Ovary (tissue), 9 donors: ENCODE data around the gene RNF138. TPM values are rescaled to one million over a fixed set of nuclear protein-coding genes. Genes with fewer than 3 reads are reported as not detected.
A peak's percentile ranks its signal among the peaks of the same experiment; 100 is the strongest.
"Not testable (repeated sequence)": the region's sequence is repeated elsewhere in the genome, so short reads cannot be mapped to it uniquely, and the experiment has no call there.

ENCODE experiments used
- DNase-seq, 5 donors: peaks; one replicate each; pipeline ENCODE4 v3.0.0-alpha.2; 2019 to 2020
- H3K27ac ChIP-seq, 2 donors: fragments of 200-600 bp; one replicate each; pipeline versions ENCODE4 v1.5.1 to v1.8.0; 2019 to 2022
- H3K27me3 ChIP-seq: fragments of 200-600 bp; one replicate; pipeline ENCODE4 v1.8.0; 2022
- H3K36me3 ChIP-seq: fragments of 200-600 bp; sonication (generic); one replicate; pipeline ENCODE4 v1.5.1; 2019
- H3K4me1 ChIP-seq: one replicate; pipeline ENCODE4 v1.8.1; 2013; ENCODE audit warnings: mild to moderate bottlenecking, moderate library complexity; ENCODE audit not compliant: insufficient read depth
- H3K4me3 ChIP-seq: fragments of 200-600 bp; sonication (generic); one replicate; pipeline ENCODE4 v1.5.1; 2017
- H3K9me3 ChIP-seq, 2 donors: fragments of 200-600 bp in 1 of 2; sonication (generic) in 1 of 2; one replicate each; pipeline versions ENCODE4 v1.5.1 to v1.8.1; 2013 to 2019; ENCODE audit warnings: mild to moderate bottlenecking in 1 of 2, moderate library complexity in 1 of 2
- EP300 ChIP-seq: sonication (generic); formaldehyde crosslinking; IDR thresholded peaks from one replicate; pipeline ENCODE4 v1.6.1; 2017; ENCODE audit warnings: antibody characterized with exemption
- POLR2A ChIP-seq: fragments of 450-650 bp; IDR thresholded peaks from one replicate; pipeline ENCODE4 v1.6.1; 2017; ENCODE audit warnings: antibody characterized with exemption, mild to moderate bottlenecking, moderate library complexity
- WGBS, 3 donors: extraction: QIAGEN DNeasy Blood & Tissue Kit in 1 of 3; methylation state at CpG; one replicate each; pipeline versions ENCODE4 v1.1.5 to v1.1.7; 2013 to 2017; 5-methylcytosine and 5-hydroxymethylcytosine counted together
- intact Hi-C, 4 donors: fragments of 100-400 bp; cut with DNase I; formaldehyde crosslinking; loops; one replicate each; pipeline versions ENCODE4 v1.11.0 to v1.15.1; 2022 to 2023
- polyA plus RNA-seq, 2 donors: library from polyadenylated mRNA; stranded (reverse); fragments of 200-250 nt in 1 of 2; fragments of 350-450 nt in 1 of 2; fragmentation: Illumina TruSeq in 1 of 2; extraction: RNeasy Lipid Tissue Mini Kit (QIAGEN cat#74804) in 1 of 2; gene quantifications; one replicate each; pipeline ENCODE4 v1.2.3, GENCODE V29; 2013 to 2014
- total RNA-seq, 7 donors: library from RNA; depleted of rRNA in 2 of 7; stranded (reverse); fragments of >200 nt in 2 of 7; fragmentation: NEBNext Ultra II Directional in 3 of 7; extraction: Animal tissue kit (Norgen Biotek cat#: 25700) in 3 of 7; gene quantifications; one replicate each; pipeline versions ENCODE4 v1.1.0 to v1.2.4, GENCODE V29; 2016 to 2023
- TF ChIP-seq, protein P1 (sequence below), 3 donors: fragments of 450-650 bp in 2 of 3; fragments of 200-600 bp in 1 of 3; IDR thresholded peaks; one replicate each; pipeline versions ENCODE4 v1.5.1 to v1.8.0; 2016 to 2022; ENCODE audit warnings: antibody characterized with exemption in 3 of 3, mild to moderate bottlenecking in 1 of 3
- donor health status: DM: no; HTN: no; CAD: no; lungs with moderate emphysema.
- donor health status: DM: no; HTN: no; CAD: no.
- donor health status: Bipolar disorder and iron deficiency.
- donor health status: DM: yes; HTN: yes; CAD: no.
- donor health status: DM: no; HTN: no; CAD: no.
- donor health status: DM: yes; HTN: yes; CAD: no.

RNF138 gene
- total and polyA plus RNA-seq, 9 donors = 10.2 to 41.9 (median 24.8) TPM

GRCh38 chr18:32156855-32157254 lies 65.2 kb downstream of the RNF138 start:
- Histone ChIP-seq H3K4me1 (no peaks in the 10 kb centered on the region), H3K27me3 (no peaks in the 10 kb centered on the region), H3K4me3 (no peak overlapping the region), H3K36me3 (no peaks in the 10 kb centered on the region), H3K27ac (no peak overlapping the region), H3K9me3 (no peaks in the 10 kb centered on the region)
- intact Hi-C loops = loop anchor here in 2 of 4 donors (5.0 kb wide), 2 partner anchors 390 to 395 kb away; no protein-coding TSS in a partner anchor
- TF ChIP-seq EP300 = no peak
- TF ChIP-seq POLR2A = no peak
- TF ChIP-seq, protein P1, sequence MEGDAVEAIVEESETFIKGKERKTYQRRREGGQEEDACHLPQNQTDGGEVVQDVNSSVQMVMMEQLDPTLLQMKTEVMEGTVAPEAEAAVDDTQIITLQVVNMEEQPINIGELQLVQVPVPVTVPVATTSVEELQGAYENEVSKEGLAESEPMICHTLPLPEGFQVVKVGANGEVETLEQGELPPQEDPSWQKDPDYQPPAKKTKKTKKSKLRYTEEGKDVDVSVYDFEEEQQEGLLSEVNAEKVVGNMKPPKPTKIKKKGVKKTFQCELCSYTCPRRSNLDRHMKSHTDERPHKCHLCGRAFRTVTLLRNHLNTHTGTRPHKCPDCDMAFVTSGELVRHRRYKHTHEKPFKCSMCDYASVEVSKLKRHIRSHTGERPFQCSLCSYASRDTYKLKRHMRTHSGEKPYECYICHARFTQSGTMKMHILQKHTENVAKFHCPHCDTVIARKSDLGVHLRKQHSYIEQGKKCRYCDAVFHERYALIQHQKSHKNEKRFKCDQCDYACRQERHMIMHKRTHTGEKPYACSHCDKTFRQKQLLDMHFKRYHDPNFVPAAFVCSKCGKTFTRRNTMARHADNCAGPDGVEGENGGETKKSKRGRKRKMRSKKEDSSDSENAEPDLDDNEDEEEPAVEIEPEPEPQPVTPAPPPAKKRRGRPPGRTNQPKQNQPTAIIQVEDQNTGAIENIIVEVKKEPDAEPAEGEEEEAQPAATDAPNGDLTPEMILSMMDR (IDR thresholded peaks at IDR 0.05) = no peak
- no peak for DNase-seq

DNA sequence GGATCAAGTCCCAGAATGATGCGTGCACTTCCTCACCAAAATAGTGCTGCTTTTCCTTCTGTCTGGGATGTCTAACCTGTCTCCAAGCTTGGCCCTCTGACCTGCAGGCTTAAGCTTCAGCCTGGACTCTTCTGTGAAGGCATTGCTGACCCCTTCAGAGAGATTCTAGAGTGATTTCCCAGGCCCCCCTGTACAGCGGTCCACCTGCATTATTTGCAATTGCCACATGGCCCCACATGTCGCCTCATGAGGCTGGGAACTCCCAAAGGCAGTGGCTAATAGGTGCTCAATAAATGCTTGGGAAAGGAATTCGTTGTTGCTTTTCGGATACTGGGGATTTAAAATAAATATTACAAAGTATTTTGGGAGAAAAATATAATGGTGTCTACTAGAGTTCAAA lies 65.9 kb downstream of the RNF138 start:
- Histone ChIP-seq H3K27ac (no peak overlapping the region), H3K4me3 (no peak overlapping the region), H3K27me3 (no peaks in the 10 kb centered on the region), H3K9me3 (no peaks in the 10 kb centered on the region), H3K36me3 (no peaks in the 10 kb centered on the region), H3K4me1 (no peaks in the 10 kb centered on the region)
- intact Hi-C loops = loop anchor here in 2 of 4 donors (5.0 kb wide), 2 partner anchors 390 to 395 kb away; no protein-coding TSS in a partner anchor
- 59 to 68% (median 64%) methylated on average over 5 of the region's 5 CpGs for WGBS, 3 donors
- TF ChIP-seq EP300 = no peak
- no peak for TF ChIP-seq POLR2A
- TF ChIP-seq, protein P1 (IDR thresholded peaks at IDR 0.05) = no peak
- no peak for DNase-seq

DNA sequence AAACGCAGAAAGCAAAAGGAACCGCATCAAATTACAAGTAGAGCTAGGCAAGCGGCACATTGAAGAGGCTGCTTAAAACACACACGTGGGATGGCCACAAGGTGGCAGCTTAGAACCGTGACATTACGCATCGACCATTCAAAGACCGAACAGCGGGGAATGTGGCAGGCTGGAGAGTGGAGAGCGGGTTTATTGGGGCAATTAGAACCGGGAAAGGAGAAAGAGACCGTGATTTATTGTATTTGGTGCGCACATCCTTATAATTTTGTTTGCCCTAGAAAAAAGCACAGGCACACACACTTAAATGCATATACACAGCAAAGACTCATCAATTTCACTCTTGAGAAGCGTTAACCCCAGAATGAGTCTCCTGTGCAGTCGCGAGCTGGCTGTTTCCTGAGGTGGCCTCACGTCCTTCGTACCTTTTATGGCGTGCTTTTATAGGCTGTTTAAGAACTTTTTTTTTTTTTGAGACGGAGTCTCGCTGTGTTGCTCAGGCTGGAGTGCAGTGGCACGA lies 66.5 kb downstream of the RNF138 start:
- TF ChIP-seq, protein P1 (IDR thresholded peaks at IDR 0.05) = peak; percentile 69 to 83 (median 77)
- TF ChIP-seq EP300 = no peak
- TF ChIP-seq POLR2A = no peak
- H3K9me3 ChIP-seq = no peaks in the 10 kb centered on the region
- peak overlapping the region; percentile 20 for H3K4me3 ChIP-seq
- intact Hi-C loops = loop anchor here in 3 of 4 donors (2.0 to 5.0 kb wide), 3 partner anchors 389 to 395 kb away; no protein-coding TSS in a partner anchor
- WGBS, 3 donors = 1% methylated on average over 22 of the region's 22 CpGs
- no peak overlapping the region for H3K27ac ChIP-seq
- H3K4me1 ChIP-seq = no peaks in the 10 kb centered on the region
- H3K27me3 ChIP-seq = no peaks in the 10 kb centered on the region
- DNase-seq = peak; percentile 65 to 80 (median 79)
- H3K36me3 ChIP-seq = no peaks in the 10 kb centered on the region

DNA sequence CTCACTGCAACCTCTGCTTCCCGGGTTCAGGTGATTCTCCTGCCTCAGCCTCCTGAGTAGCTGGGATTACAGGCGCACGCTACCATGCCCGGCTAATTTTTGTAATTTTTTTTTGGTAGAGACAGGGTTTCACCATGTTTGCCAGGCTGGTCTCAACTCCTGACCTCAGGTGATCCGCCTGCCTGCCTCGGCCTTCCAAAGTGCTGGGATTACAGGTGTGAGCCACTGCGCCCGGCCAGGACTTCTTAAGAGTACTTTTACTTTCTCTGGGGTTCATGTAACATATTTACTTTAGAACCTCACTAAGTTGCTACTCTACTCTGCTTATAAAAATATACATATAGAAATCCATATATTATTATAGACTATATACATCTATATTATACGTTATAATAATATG lies 67.0 kb downstream of the RNF138 start:
- not testable (repeated sequence) for H3K27ac ChIP-seq, H3K36me3 ChIP-seq, H3K9me3 ChIP-seq, DNase-seq, H3K27me3 ChIP-seq, H3K4me1 ChIP-seq
- intact Hi-C loops = loop anchor here in 3 of 4 donors (2.0 to 5.0 kb wide), 3 partner anchors 389 to 394 kb away; no protein-coding TSS in a partner anchor
- 50 to 59% (median 53%) methylated on average over 9 of the region's 9 CpGs for WGBS, 3 donors
- H3K4me3 ChIP-seq = peak overlapping the region; percentile 20

GRCh38 chr18:32160547-32160946 lies 68.9 kb downstream of the RNF138 start:
- Histone ChIP-seq H3K4me1 (no peaks in the 10 kb centered on the region), H3K9me3 (no peaks in the 10 kb centered on the region), H3K27me3 (no peaks in the 10 kb centered on the region), H3K27ac (no peak overlapping the region), H3K4me3 (no peak overlapping the region), H3K36me3 (no peaks in the 10 kb centered on the region)
- no peak for DNase-seq
- intact Hi-C loops = loop anchor here in 1 of 4 donors (5.0 kb wide), 1 partner anchor 387 kb away; no protein-coding TSS in a partner anchor
- TF ChIP-seq, protein P1 (IDR thresholded peaks at IDR 0.05) = no peak
- no peak for TF ChIP-seq POLR2A
- WGBS, 3 donors = 76 to 85% (median 83%) methylated on average over 2 of the region's 2 CpGs
